Effector CD8-positive, alpha-beta T cell (primary cell): ENCODE results near the gene SLMAP.
A peak's percentile ranks its signal among the peaks of the same experiment; 100 is the strongest.

ENCODE experiments used
- DNase-seq: peaks from one replicate; lab custom pipeline; 2025; lab: John Stamatoyannopoulos, UW

Gene SLMAP

GRCh38 chr3:57753016-57753415 is 3.1 kb upstream of the SLMAP start:
- DNase-seq, result no peak

- DNase-seq, result no peak
These were observed 787 bp upstream of the SLMAP start for GRCh38 chr3:57755368-57755675.

GRCh38 chr3:57756528-57757401 is 656 bp downstream of the SLMAP start:
- peak; percentile 34 for DNase-seq

GRCh38 chr3:57757642-57758297 is 1.7 kb downstream of the SLMAP start:
- DNase-seq, result no peak

GRCh38 chr3:57758686-57759085 is 2.6 kb downstream of the SLMAP start:
- DNase-seq, result no peak

GRCh38 chr3:57764794-57765193 is 8.7 kb downstream of the SLMAP start:
- DNase-seq, result no peak

GRCh38 chr3:57768595-57768994 is 12.5 kb downstream of the SLMAP start:
- no peak for DNase-seq

- no peak for DNase-seq
These were observed 14.1 kb downstream of the SLMAP start for GRCh38 chr3:57770009-57770827.

GRCh38 chr3:57772251-57772650 is 16.1 kb downstream of the SLMAP start:
- DNase-seq, result no peak

- no peak for DNase-seq
These were observed 21.7 kb downstream of the SLMAP start for GRCh38 chr3:57777774-57778173.

GRCh38 chr3:57778494-57778893 is 22.4 kb downstream of the SLMAP start:
- DNase-seq, result no peak

- no peak for DNase-seq
These were observed 23.6 kb downstream of the SLMAP start for GRCh38 chr3:57779666-57780065.

- no peak for DNase-seq
These were observed 27.3 kb downstream of the SLMAP start for GRCh38 chr3:57783186-57784088.

GRCh38 chr3:57784089-57784735 is 28.1 kb downstream of the SLMAP start:
- DNase-seq, result no peak

- no peak for DNase-seq
These were observed 29.3 kb downstream of the SLMAP start for GRCh38 chr3:57785446-57785845.

GRCh38 chr3:57787867-57788623 is 31.9 kb downstream of the SLMAP start:
- DNase-seq, result no peak

GRCh38 chr3:57788624-57789018 is 32.5 kb downstream of the SLMAP start:
- no peak for DNase-seq

GRCh38 chr3:57791245-57791644 is 35.1 kb downstream of the SLMAP start:
- DNase-seq, result no peak

- DNase-seq, result no peak
These were observed 36.1 kb downstream of the SLMAP start for GRCh38 chr3:57792198-57792597.

- no peak for DNase-seq
These were observed 37.7 kb downstream of the SLMAP start for GRCh38 chr3:57793737-57794187.
